IMR-90 (cell line): ENCODE measurements around the gene UBR4. TPM values are rescaled to one million over a fixed set of nuclear protein-coding genes. Genes with fewer than 3 reads are reported as not detected.

Experiments used
- ATAC-seq: fragments of 200-7000 bp; cut with Tn5 transposase; 2 replicates; pipeline ENCODE4 v1.9.1; 2020; ENCODE audit warnings: low read depth, mild to moderate bottlenecking, moderate library complexity
- BruUV-seq: library from RNA; stranded (reverse); fragments of 400-500 nt; replicated peaks from 2 replicates; lab custom pipeline; 2021; lab: Mats Ljungman, UMichigan
- CTCF ChIA-PET: fragments of 300-600 bp; formaldehyde crosslinking; extraction: SDS; loops from one replicate; lab custom pipeline; 2021; ENCODE audit warnings: antibody characterized with exemption; lab: Yijun Ruan, JAX
- POLR2A ChIA-PET: fragments of 300-600 bp; sonication (Branson Sonifier 250); formaldehyde crosslinking; loops from one replicate; lab custom pipeline; 2022; ENCODE audit warnings: antibody characterized with exemption; ENCODE audit not compliant: unreplicated experiment; lab: Charles Lee
- DNase-seq: peaks from one replicate; pipeline ENCODE4 v3.0.0; 2013
- H2AFZ ChIP-seq: replicated peaks from 2 replicates; pipeline ENCODE3; 2013; ENCODE audit warnings: low read length, mild to moderate bottlenecking; ENCODE audit not compliant: poor library complexity
- H2AK5ac ChIP-seq: 2 replicates; pipeline ENCODE4 v1.6.1; 2013; ENCODE audit warnings: low read depth, low read length, inconsistent platforms
- H2AK9ac ChIP-seq: replicated peaks from 2 replicates; pipeline ENCODE3; 2013; ENCODE audit warnings: mild to moderate bottlenecking, low read depth, low read length, moderate library complexity; ENCODE audit not compliant: poor library complexity
- H2BK120ac ChIP-seq: 2 replicates; pipeline ENCODE4 v1.6.1; 2013; ENCODE audit warnings: low read depth, low read length, inconsistent platforms
- H2BK15ac ChIP-seq: 3 replicates; pipeline ENCODE4 v1.6.1; 2013; ENCODE audit warnings: low read depth, low read length, inconsistent platforms
- H2BK20ac ChIP-seq: 2 replicates; pipeline ENCODE4 v1.6.1; 2013; ENCODE audit warnings: low read depth, mild to moderate bottlenecking, inconsistent platforms, low read length, moderate library complexity
- H2BK5ac ChIP-seq: 2 replicates; pipeline ENCODE4 v1.6.1; 2013; ENCODE audit warnings: mild to moderate bottlenecking, low read depth, low read length, inconsistent platforms; ENCODE audit not compliant: poor library complexity, severe bottlenecking
- H3K14ac ChIP-seq: replicated peaks from 2 replicates; pipeline ENCODE4 v1.6.1; 2013; ENCODE audit warnings: low read depth, low read length, inconsistent platforms
- H3K18ac ChIP-seq: 2 replicates; pipeline ENCODE4 v1.6.1; 2013; ENCODE audit warnings: low read depth, low read length, control low read depth
- H3K23ac ChIP-seq: 2 replicates; pipeline ENCODE4 v1.6.1; 2013; ENCODE audit warnings: low read depth, low read length, inconsistent platforms
- H3K27ac ChIP-seq: 2 replicates; pipeline ENCODE4 v1.5.1; 2013; ENCODE audit warnings: mild to moderate bottlenecking, control low read depth, low read length; ENCODE audit not compliant: insufficient read depth
- H3K27me3 ChIP-seq: 2 replicates; pipeline ENCODE4 v1.6.1; 2013; ENCODE audit warnings: low read length; ENCODE audit not compliant: control insufficient read depth, insufficient read depth
- H3K36me3 ChIP-seq: 2 replicates; pipeline ENCODE4 v1.6.1; 2013; ENCODE audit warnings: low read length, mixed read lengths; ENCODE audit not compliant: control insufficient read depth, insufficient read depth
- H3K4ac ChIP-seq: 2 replicates; pipeline ENCODE4 v1.6.1; 2013; ENCODE audit warnings: low read depth, low read length, inconsistent platforms
- H3K4me1 ChIP-seq: 2 replicates; pipeline ENCODE4 v1.6.1; 2013; ENCODE audit warnings: low read length, mixed read lengths; ENCODE audit not compliant: control insufficient read depth, insufficient read depth
- H3K4me2 ChIP-seq: 2 replicates; pipeline ENCODE4 v1.6.1; 2013; ENCODE audit warnings: low read depth, mild to moderate bottlenecking, control low read depth, low read length, moderate library complexity
- H3K4me3 ChIP-seq: 2 replicates; pipeline ENCODE4 v1.5.1; 2013; ENCODE audit warnings: low read depth, mild to moderate bottlenecking, control low read depth, low read length, moderate library complexity; ENCODE audit not compliant: insufficient read depth
- H3K56ac ChIP-seq: 2 replicates; pipeline ENCODE4 v1.6.1; 2013; ENCODE audit warnings: low read length, inconsistent platforms; ENCODE audit not compliant: insufficient read depth; ENCODE audit errors: extremely low read depth
- H3K79me1 ChIP-seq, 2 experiments: 2 replicates each; pipeline ENCODE4 v1.6.1; 2013; ENCODE audit warnings: low read length in 2 of 2, inconsistent platforms in 1 of 2, low read depth in 1 of 2
- H3K9ac ChIP-seq: 2 replicates; pipeline ENCODE4 v1.6.1; 2013; ENCODE audit warnings: low read depth, low read length, control low read depth
- H3K9me1 ChIP-seq: 2 replicates; pipeline ENCODE4 v1.6.1; 2013; ENCODE audit warnings: low read length, inconsistent platforms; ENCODE audit not compliant: insufficient read depth
- H3K9me3 ChIP-seq: 2 replicates; pipeline ENCODE4 v1.6.1; 2013; ENCODE audit warnings: low read length; ENCODE audit not compliant: control insufficient read depth, insufficient read depth
- H4K20me1 ChIP-seq: 2 replicates; pipeline ENCODE4 v1.6.1; 2013; ENCODE audit warnings: low read length, inconsistent platforms; ENCODE audit not compliant: insufficient read depth
- H4K5ac ChIP-seq: 2 replicates; pipeline ENCODE4 v1.6.1; 2013; ENCODE audit warnings: mild to moderate bottlenecking, low read depth, low read length, control low read depth
- H4K8ac ChIP-seq, 2 experiments: 2 replicates each; pipeline ENCODE4 v1.6.1; 2013; ENCODE audit warnings: low read depth in 2 of 2, low read length in 2 of 2, control low read depth in 1 of 2, inconsistent platforms in 1 of 2
- H4K91ac ChIP-seq: 2 replicates; pipeline ENCODE4 v1.6.1; 2013; ENCODE audit warnings: low read depth, low read length, inconsistent platforms; ENCODE audit not compliant: insufficient read depth
- MAFK ChIP-seq: IDR thresholded peaks from 2 replicates; pipeline ENCODE4 v1.6.1; 2012; ENCODE audit warnings: low read depth, low read length, improper control_type of control experiment
- NFE2L2 ChIP-seq: fragments of 150-350 bp; IDR thresholded peaks from 2 replicates; pipeline ENCODE4 v1.6.1; 2016; ENCODE audit warnings: low read depth, mild to moderate bottlenecking, low read length
- RAD21 ChIP-seq: IDR thresholded peaks from 2 replicates; pipeline ENCODE4 v1.6.1; 2012; ENCODE audit warnings: low read length, improper control_type of control experiment
- RFX5 ChIP-seq: IDR thresholded peaks from 2 replicates; pipeline ENCODE4 v1.8.0; 2012; ENCODE audit warnings: low read depth, mild to moderate bottlenecking, low read length, moderate library complexity
- WGBS, 2 experiments: methylation state at CpG; one replicate each; pipeline versions ENCODE4 v1.1.5 to v1.1.7; 2013; ENCODE audit warnings: missing lambda C conversion rate in 2 of 2; ENCODE audit not compliant: insufficient read length in 1 of 2; ENCODE audit errors: extremely low coverage in 2 of 2; 5-methylcytosine and 5-hydroxymethylcytosine counted together
- dilution Hi-C: fragments of 300-500 bp; cut with HindIII; formaldehyde crosslinking; loops from one replicate; pipeline ENCODE4 v1.14.3; 2018; ENCODE audit warnings: low sequenced_read_pairs; ENCODE audit not compliant: unreplicated experiment
- in situ Hi-C: fragments of 300-500 bp; cut with MboI; formaldehyde crosslinking; loops from 3 replicates; pipeline ENCODE4 v1.14.3; 2019; ENCODE audit warnings: low sequenced_read_pairs, inconsistent platforms, mixed read lengths
- intact Hi-C: fragments of 100-400 bp; cut with micrococcal nuclease; formaldehyde crosslinking; loops from 2 replicates; pipeline ENCODE4 v1.10.0; 2022
- polyA plus RNA-seq, 3 experiments: library from polyadenylated mRNA; depleted of rRNA; stranded (reverse); fragments of >200 nt; gene quantifications; 2 replicates each; pipeline ENCODE4 v1.2.3, GENCODE V29; 2012; ENCODE audit warnings: low replicate concordance in 1 of 3
- total RNA-seq: library from RNA; depleted of rRNA; stranded (reverse); fragments of >200 nt; gene quantifications from 2 replicates; pipeline ENCODE4 v1.2.3, GENCODE V29; 2012
- TF ChIP-seq, protein P1 (sequence below): fragments of 150-350 bp; IDR thresholded peaks from 2 replicates; pipeline ENCODE4 v1.6.1; 2016; ENCODE audit warnings: low read depth, mild to moderate bottlenecking, low read length, moderate library complexity, borderline replicate concordance

UBR4 gene
- total and polyA plus RNA-seq, 2 of the 4 experiments (the other 2 are of a cell fraction), result 87.8 to 121 TPM

DNA sequence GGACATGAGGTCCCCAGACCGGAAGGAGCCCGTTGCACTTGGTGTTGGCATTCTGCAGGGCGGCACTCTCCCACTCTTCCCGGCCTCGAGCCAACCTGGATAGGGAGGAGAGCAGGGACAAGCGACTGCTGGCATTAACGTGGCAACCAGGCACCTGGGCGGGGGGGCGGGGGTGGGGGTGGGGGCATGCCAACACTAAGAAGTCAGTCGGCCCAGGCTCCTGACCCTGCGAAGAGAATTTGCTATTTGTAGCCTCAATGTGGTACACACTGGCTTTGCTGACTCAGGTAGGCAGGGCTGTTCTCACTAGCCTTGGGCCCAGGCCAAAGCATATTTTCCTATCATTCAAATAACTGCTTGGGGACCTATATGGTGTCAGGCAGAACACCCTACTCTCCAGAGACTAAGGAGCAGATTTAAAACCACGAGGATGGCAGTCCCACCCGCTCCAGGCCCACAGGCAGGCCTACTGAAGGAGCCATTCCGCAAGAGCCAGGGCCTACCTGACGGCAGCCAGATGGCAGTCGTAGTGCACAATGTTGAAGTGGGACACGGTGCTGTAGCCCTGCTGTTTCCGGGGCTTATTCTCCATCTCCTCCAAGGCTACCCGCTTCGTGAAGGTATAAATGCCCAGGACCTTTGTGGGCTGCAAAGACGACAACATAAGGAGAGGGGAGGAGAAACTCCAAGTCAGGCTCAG is 123.7 kb downstream of the UBR4 start:
- BruUV-seq, result no TSS peak
- 100% methylated on average over 2 of the region's 21 CpGs; no CpG with 5 or more reads in 1 of the 2 experiments for WGBS, 2 experiments

More for the DNA sequence above, 123.7 kb downstream of the UBR4 start:
- TF ChIP-seq RAD21 (no peak), NFE2L2 (no peak), MAFK (no peak), RFX5 (no peak)
- TF ChIP-seq, protein P1, sequence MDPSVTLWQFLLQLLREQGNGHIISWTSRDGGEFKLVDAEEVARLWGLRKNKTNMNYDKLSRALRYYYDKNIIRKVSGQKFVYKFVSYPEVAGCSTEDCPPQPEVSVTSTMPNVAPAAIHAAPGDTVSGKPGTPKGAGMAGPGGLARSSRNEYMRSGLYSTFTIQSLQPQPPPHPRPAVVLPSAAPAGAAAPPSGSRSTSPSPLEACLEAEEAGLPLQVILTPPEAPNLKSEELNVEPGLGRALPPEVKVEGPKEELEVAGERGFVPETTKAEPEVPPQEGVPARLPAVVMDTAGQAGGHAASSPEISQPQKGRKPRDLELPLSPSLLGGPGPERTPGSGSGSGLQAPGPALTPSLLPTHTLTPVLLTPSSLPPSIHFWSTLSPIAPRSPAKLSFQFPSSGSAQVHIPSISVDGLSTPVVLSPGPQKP, result no peak
- Histone ChIP-seq H2AK5ac (no peak overlapping the region), H3K9ac (no peak overlapping the region), H4K8ac (no peak overlapping the region), H2AK9ac (no peak overlapping the region), H4K20me1 (peaks cover 18% of the 10 kb centered on the region), H3K56ac (no peak overlapping the region), H3K4me1 (peaks cover 24% of the 10 kb centered on the region), H2BK15ac (no peak overlapping the region), H4K91ac (no peak overlapping the region), H3K14ac (no peak overlapping the region), H3K23ac (no peak overlapping the region), H3K36me3 (peaks cover 82% of the 10 kb centered on the region), H2BK20ac (no peak overlapping the region), H3K4me2 (no peak overlapping the region), H3K27ac (no peak overlapping the region), H3K9me1 (peaks cover 10% of the 10 kb centered on the region), H2BK5ac (no peak overlapping the region), H2BK120ac (no peak overlapping the region), H3K18ac (no peak overlapping the region), H3K4ac (no peak overlapping the region), H3K9me3 (no peaks in the 10 kb centered on the region), H2AFZ (no peak overlapping the region), H3K4me3 (no peak overlapping the region), H3K27me3 (no peaks in the 10 kb centered on the region), H4K5ac (no peak overlapping the region), H3K79me1 (peaks cover 36 to 66% of the 10 kb centered on the region in 2 experiments)
- in situ Hi-C loops (no loop called here), intact Hi-C loops (no loop called here), dilution Hi-C loops (no loop called here)
- ChIA-PET CTCF (interaction anchor here (3.5 kb wide), 1 partner anchor 173 kb away, joined by 16 read pairs; no protein-coding TSS in a partner anchor), POLR2A (no interaction called here)
- ATAC-seq (no peak), DNase-seq (no peak)
